GM21529 (cell line): ENCODE results near the gene TAF1C.

Source experiments
- ATAC-seq: cut with Tn5 transposase; IDR thresholded peaks from one replicate; pipeline ENCODE4 v1.9.1; 2021; ENCODE audit not compliant: unreplicated experiment

Gene TAF1C

DNA sequence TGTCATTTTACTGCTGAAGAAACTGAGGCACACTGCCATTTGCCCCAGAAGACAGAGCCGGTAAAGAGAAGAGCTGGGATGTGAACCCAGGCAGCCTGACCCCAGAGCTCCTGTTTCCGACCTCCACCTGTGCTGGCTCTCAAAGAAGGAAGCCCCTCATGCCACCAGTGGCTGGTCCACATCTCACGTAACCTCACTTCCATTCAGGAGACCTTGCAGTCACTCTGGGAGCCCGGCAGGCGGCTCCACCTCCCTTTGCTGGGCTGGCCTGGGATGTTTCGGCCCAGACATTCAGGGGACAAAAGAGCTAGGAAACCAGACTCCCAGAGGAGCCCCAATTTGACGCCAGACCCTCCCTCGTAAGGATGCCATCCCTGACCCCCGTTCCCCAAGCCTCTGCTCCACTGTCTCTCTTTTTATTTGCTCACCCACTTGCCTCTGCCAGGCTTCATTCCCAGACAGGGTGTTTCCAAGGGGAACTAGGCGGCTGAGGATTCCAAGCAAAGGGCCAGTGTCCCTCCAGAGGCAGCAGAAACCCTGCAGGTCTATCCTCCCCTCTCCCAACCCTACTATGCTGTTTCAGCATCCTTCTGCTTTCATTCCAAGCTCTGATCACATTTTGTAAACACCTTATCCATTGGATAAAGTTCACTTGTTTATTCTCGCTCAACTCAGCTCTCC is 2.8 kb downstream of the TAF1C start:
- ATAC-seq, result no peak

DNA sequence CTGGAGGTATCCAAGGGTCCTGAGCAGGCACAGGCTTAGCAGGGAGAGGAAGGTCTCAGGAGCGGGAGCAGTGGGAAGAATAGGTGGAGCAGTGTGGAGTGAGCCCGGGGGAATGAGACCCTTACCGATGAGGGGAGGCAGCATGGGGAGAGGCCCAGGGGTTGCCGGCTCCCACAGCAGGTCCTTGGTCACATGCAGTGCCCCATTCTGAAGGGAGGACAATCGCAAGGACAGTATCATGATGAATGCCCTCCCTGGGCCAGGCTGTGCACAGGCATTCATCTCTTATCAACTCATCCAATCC is 3.3 kb downstream of the TAF1C start:
- ATAC-seq, result no peak

DNA sequence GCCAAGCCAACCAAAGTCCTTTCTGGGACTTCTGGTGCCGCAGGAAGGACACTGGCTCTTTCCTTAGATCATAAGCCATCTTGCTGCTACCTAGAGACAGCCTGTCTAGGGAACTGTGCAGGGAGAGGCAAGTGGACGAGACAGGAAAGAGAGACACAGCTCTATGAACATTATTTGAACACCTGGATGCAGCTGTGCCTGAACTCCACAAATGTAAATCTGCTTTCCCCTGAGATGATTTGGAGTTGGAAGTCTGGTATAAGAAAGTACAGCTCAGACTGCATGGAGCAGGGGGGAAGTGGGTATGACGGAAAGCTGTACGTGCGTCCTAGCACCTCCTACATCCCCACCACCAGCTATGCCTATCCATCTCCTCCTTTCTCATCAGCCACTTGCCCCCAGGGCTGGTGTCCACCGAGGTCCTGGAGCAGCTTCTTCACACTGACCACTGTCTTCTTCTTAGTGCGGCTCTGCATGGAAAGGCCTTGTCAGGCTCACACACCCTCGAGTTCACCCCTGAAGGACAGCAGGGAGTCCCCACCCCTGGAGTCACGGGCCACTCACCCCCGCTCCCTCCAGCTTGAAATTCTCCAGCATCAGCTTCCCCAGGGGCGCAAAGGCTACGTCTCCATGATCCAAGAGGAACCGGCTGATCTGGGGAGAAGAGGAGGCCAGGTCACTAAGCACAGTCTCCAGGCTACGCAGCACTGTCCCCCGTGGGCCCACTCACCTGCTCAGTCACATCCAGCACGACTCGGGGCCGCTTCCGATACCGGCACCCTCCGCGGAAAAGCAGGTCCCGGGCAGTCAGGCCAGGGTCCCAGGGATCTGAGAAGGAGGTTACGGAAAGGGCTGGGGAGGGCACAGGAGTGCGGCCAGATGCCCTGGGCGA is 3.9 kb downstream of the TAF1C start:
- no peak for ATAC-seq

DNA sequence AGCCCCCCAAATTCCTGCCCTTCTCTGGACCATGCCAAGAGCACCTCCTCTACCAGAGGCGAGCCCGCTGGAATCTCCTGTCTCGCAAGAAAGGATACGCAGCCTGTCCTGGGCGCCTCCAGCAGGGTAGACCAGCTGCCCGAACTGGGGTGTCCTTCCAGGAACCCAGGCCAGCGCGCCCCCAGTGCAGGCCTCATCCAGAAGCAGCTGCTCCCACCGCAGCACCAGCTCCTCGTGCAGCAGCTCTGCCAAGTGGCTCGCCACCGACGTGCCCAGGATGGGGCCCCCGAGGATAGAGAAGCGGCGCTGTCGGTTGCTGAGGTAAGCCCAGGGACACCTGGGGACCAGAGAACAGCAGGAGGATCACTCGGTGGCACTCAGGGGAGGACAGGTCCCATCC is 4.8 kb downstream of the TAF1C start:
- no peak for ATAC-seq

DNA sequence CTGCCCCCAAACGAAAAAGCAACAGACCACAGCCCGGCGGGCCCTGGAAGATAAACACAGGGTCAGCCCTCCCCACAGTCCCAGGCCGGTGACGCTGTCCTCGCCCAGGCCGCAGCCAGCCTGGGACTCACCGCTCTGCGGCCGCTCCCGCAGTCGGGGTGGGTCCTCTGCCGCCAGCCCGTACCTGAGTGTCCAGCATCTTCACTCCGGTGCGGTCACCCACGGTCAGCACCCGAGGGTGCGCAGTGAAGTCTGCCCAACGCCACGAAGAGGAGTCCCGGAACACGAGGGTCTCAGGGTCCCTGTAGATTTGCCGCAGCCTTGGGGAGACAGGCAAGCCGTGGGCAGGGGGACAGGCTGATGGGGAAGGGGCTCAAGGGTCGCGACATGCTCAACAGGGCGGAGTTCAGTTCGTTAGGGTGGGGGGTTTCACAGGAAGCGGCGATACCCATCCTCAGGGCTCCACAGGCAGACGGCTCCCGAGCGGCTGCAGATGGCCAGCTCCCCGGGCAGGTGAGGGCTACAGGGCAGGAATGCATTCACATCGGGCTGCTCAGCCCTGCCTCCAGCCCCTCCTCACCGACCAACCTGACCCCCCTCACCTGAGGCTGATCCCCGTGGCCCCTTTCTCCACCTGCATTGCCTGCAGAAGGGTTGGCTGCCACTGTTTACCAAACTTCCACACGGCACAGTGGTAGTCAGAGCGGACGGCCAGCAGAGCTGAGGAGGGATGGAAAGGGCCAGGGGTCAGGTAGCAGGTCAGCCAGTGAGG is 5.5 kb downstream of the TAF1C start:
- ATAC-seq, result no peak

DNA sequence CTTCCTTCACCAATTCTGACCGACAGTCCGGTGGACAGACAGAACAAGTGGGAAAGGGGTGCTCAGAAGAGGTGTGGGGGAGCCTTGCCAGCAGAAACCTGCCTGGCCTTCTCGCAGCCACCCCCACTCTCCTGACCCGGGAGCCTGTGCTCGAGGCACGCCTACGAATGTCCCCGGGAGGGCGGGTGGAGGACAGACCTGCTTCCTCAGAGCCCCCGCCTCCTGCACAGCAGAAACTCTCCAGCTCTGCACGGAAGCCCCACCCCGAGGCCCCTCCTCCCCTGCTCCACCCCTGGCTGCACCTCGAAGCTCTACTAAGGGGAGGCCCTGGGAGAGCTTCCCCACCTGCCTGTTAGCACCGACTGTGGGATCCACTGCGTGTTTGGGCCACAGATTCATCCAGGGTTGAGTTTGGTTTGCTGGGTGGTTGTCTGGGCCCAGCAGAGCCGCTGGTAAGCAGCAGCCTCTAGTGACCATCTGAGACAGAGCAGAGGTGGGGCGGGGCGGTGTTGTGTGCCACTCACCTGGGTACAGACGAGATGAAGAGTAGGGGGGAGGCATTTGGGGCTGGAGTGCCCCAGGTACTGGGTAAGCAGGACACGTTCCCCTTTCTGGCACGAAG is 6.2 kb downstream of the TAF1C start:
- ATAC-seq, result no peak

DNA sequence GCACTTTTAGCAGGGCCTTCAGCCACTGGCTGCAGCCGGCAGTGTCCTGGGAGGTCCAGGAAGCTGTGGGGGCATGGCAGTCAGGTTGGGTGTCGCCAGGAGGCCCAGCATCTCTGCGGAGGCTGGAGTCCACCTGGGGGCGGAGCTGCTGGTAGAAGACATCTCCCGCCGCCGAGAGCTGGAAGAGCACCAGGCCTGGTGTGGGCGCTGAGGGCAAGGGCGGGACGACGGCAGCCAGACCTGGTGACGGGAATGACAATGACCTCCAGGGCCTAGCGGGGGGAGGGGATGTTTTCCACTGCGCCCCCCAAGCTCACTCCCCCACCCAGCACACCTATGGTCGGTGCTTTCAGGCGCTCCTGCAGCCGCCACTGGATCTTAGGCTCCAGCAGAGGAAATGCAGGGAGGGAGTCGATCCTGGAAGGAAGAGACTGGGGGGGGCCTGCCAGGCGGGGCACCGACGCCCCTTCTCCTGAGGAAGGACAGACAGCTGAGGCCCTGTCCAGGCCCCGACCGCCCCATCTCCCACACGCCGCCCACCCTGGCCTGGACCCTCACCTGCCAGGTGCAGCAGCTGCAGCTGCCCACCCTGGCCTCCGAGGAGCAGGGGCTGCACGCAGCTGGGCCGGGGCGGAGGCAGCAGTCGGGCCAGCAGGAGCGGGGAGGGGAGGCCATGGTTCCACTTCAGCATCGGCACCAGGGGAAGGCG is 7.1 kb downstream of the TAF1C start:
- ATAC-seq, result no peak

DNA sequence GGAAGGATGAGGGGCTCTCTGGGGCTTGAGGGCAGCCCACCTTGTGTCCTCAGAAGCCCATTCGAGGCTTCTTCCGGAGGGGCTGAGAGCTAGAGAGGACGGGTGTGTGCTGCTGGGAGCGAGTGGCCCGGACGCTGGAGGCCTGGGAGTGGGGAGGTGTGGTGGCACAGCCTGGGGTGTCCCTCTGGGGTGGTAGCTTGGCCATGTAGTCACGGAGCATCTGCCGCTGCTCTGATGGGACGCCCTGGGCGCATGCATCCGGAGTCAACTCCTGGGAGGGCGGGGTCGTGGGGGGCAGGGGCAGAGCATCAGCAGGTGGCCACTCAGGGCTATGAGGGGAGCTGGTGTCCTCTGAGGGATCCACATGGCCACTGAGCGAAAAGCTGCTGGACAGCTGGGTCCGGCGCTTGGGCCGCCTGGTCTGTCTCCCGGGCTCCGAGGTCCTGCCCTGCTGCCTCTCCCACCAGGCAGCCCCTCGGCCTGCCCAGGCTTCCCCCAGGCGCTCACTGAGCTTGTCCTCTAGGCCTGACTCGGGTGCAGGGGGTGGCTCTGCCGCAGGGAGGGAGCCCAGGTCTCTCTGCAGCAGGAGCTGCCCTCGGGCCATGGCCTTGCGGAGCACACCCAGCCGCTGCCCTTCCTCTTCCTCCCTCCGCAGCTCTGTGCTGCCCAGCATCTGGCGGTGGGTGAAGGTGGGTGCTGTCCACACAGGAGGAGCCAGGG is 7.8 kb downstream of the TAF1C start:
- ATAC-seq, result no peak

DNA sequence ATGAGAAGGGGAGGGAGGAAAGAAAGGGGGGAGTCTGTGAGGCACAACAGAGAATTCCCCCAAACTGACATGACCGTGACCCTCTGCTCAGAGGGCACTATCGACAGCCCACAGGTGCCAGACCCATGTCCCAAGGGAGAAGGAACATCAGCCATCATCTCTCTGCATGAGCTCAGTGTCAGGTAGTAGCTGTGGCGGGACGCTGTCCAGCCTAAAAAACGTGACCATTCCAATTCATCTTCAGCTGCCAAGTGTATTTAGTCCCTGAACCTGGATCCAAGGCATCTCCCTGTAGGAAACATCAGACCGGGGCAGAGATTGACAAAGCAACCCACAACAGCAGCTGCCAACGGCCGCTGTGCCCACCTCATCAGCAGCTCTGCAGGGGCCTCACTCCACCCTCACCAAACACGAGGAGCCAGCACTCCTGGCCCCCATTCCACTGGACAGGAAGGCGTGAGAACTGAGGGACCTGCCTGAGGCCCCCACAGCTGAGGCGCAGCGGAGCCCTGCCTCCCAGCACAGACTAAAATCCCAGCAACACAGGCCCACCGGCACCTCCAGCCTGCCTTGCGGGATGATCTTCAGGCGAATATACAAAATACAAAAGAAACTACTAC is 8.6 kb downstream of the TAF1C start:
- ATAC-seq, result no peak

DNA sequence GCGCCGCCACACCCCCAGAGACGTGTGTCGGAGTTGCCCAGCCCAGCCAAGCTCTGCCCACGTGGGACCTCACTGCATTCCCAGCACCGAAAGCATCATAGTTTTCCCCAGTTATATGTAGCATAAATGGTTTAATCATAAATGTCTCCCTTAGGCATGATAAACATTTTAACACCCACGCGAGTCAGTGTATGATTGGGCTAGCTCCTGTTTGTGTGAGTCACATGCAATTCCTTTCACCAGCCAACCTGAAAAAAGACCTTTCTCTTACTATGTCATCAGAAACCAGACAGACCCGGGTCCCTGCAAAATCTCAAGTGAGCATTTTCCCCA is 9.2 kb downstream of the TAF1C start:
- no peak for ATAC-seq

DNA sequence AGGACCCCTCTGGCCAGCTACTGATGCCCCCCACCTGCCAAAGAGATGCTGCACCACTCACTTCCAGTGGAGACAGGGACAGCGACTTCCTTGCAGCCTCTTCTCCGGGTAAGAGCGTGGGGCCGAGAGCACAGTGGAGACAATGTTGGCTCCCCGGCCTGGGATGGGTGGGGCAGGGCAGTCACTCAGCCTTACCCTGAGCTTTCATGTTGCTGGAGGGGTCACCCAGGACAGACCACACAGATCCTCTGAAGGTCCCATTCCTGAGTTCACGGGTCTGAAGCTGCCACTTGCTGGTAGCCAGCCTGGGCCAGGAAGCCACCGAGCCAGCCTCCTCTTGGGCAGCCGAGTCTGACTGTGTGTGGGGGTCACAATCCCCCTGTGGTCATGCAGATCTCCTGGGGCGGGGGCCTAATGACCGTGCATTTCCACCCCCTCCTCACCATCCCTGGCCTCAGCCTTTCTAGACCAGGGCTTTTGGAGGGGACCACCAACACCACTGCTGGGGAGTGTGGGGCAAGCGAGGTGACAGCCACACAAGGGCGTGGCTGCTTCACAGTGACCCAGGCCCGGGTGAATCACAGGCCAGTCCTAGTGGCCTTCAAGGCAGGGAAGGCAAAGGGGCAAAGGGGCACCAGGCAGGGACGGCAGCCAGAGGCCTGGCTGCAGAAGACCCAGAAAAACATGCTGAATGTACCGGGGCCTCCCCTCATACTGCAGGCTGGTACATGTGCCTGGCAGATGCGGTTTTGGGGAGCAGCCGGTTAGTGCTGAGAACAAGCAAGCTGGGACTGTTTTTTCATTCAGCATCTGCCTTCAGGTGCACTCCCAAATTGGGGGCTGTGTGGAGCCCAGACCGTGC is 10.4 kb downstream of the TAF1C start:
- ATAC-seq, result no peak

DNA sequence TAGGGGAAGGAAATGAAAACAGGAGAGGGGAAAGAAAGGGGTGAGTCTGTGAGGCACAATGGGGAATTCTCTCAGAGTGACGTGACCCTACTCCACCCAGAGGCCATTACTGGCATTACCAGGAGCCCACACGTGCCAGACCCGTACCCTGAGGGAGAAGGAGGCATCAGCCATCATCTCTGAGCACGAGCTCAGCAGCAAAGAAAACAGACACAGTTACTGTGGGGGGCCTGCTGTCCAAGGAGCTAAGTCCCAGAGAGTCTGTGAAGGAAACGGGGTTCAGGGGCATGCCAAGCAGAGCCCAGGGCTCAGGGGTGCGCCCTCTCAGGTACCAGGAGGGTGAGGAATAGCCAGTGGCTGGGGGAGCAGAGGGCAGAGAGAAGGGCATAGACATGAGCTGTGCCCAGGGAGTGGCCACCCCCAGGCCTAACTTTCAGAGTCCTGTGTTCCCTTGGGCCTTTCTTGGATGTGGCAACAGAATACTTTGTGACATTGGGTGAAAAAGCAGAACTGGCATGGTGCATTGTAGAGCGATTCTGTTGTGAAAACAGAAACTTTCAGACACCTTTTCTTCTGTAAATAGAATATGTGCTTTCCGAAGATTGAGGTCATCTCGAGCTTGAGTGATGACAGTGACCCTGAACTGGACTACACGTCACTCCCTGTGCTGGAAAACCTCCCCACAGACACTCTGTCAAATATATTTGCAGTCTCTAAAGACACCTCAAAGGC is 11.3 kb downstream of the TAF1C start:
- peak; percentile 68 for ATAC-seq

DNA sequence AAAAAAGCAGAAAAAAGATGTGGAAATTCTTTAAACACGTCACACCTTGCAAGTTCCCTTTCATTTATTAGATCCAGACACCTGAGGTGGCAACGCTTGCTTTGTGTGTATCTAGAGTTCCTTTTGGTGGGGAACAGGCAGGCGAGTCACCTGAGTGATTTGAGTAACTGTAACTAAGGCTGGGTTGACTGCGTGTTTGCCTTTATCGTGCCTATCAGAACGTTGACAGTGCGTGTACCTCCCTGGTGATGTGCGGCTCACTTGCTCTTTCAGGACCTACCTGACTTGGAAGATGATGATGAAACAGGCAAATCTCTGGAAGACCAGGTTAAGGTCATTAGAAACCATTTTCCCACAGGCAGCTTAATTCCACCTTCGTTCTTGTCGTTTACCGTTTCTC is 12.5 kb downstream of the TAF1C start:
- ATAC-seq, result no peak

DNA sequence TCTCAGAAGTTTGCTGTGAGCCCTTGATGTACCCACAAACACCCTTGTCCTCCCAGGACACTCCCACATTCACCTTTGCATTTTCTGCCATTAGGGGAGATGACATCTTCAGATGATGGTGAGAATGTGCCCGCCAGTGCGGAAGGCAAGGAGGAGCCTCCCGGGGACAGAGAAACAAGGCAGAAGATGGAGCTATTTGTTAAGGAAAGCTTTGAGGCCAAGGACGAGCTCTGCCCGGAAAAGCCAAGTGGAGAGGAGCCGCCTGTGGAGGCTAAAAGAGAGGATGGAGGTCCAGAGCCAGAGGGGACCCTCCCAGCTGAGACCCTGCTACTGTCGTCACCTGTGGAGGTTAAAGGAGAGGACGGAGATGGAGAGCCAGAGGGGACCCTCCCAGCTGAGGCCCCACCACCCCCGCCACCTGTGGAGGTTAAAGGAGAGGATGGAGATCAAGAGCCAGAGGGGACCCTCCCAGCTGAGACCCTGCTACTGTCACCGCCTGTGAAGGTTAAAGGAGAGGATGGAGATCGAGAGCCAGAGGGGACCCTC is 17.0 kb downstream of the TAF1C start:
- ATAC-seq, result no peak

DNA sequence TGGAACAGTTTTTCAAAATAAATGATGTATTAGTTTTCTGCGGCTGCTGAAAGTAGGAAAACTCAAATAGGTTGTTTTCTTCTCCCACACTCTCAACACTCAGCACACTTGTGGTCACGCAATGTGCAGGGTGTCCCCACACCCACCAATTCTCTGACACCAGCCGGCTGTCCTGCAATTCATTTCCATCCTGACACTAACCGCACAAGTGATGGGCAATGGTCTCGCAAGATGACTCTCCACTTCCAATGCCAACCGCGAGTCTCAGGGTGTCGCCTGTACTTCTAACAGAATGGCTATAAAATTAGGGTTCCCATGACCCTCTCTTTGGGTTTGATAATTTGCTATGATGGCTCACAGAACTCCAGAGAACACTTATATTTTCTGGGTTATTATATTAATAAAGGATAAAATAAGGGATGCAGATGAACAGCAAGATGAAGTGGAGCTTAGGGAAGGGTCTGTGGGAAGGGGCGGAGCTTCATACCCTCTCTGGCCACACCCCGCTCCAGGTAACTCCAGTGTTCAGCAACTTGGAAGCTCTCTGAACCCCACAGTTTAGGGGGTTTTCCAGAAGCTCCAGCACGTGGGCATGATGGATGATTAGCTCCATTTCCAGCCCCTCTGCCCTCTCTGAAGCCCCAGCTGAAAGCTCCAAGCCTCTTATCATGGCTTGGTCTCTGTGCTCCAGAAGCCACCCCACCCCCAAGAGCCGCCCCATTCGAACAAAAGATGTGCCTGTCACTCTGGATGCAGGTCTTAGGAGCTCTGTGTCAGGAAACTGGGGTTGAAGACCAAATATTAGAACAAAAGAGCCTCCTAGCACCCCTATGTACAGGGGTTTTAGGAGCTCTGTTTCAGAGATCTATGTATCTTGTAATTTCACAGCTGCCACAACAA is 19.8 kb downstream of the TAF1C start:
- ATAC-seq, result no peak

DNA sequence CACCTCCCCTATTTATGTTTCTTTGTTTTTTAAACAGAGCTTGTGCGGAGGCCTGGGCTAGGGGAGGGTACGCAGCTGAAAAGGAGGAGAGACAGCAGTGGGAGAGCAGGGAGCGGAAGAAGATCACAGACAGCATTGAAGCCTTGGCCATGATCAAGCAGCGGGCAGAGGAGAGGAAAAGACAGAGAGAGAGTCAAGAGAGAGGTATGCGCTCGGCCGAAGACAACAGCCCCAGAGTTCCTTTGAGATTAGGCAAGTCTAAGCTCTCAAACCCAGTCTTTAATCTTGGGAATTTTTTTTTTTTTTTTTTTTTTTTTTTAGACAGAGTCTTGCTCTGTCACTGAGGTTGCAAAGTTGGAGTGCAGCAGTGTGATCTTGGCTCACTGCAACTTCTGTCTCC is 21.1 kb downstream of the TAF1C start:
- no peak for ATAC-seq

DNA sequence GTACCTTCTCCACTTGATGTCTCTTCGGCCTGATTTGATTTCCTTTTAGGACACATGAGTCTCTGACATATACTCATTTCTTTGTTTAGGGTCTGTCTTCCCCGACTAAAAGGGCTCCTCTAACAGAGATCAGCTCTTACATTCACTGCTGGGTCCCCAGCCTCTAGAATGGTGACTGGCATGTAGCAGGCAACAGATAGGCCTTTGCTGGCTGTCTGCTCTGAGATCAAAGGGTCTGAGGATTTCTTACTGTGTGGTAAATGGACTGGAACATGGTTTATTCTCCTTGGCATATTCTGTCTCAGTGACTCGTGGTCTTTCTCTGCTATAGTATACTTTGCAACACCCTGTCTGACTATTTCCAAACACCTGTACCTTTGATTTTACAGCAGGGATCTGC is 25.1 kb downstream of the TAF1C start:
- ATAC-seq, result no peak
